Left renal pelvis (tissue), 4 donors: ENCODE results near the gene CNTNAP2. TPM values are rescaled to one million over a fixed set of nuclear protein-coding genes. Genes with fewer than 3 reads are reported as not detected.

Experiments used
- DNase-seq, 4 donors: peaks; one replicate each; pipeline ENCODE4 v3.0.0-alpha.2; 2013; ENCODE audit warnings: low read depth in 4 of 4, low spot score in 3 of 4
- polyA plus RNA-seq, 4 donors: library from polyadenylated mRNA; unstranded; fragments of 120-200 nt; gene quantifications; one replicate each; pipeline ENCODE4 v1.2.1, GENCODE V29; 2013; ENCODE audit not compliant: insufficient read length in 4 of 4

CNTNAP2 gene
- polyA plus RNA-seq, 4 donors: 23.5 to 71.0 (median 29.4) TPM

DNA sequence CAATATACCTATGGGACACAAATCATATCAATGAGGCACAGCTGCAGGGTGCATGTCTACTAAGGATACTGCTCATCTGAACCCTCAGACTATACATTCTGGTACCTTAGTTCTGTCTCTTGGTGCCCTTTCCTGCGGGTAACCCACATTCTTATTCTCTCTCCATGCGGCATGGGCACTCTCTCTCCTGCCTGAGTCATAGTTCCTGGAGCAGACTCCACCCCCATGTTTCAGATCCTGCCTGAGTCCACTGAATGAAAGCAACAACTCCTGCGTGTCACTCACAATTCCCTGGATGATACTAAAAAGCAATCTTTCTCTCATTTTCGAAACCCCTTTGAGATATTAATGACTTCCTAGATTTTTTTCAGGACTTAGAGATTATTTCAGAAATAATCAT lies 1820.8 kb downstream of the CNTNAP2 start:
- DNase-seq: no peak

DNA sequence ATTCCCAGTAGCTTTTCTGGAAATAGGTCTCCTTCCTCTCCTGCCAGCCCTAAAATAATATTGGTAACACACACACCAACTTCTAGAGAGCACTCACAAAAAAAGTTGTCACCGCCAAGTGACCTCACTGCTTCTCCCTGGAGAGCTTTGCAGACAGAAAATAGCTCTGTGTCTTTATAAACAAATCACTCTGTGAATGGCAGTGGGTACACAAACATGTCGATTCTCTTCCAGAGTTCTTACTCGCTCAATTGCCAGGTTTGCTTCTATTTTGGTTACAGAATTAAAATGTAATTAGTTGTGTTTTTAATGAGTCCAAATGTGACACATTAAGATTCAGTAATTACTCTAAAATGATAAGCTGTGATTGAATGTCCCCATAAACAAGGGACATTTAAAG lies 1824.8 kb downstream of the CNTNAP2 start:
- no peak for DNase-seq

DNA sequence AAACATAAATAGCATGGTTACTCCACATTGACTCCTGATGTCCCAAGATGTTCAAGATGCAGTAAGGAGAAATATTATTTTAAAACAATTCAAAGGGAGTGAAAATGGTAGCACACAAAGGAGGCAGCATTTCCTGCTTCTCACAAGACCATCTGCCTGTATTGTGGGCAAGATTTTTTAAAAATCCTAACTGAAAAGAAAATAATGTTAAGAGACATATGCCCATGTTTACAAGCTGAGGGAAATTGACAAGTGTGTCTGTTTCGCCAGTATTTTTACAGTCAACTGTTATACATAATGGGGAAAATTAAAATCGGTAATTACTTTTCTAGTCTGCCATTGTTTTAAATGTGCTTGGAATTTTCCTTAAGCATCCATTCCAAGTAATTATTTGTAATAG lies 1827.7 kb downstream of the CNTNAP2 start:
- DNase-seq: no peak

DNA sequence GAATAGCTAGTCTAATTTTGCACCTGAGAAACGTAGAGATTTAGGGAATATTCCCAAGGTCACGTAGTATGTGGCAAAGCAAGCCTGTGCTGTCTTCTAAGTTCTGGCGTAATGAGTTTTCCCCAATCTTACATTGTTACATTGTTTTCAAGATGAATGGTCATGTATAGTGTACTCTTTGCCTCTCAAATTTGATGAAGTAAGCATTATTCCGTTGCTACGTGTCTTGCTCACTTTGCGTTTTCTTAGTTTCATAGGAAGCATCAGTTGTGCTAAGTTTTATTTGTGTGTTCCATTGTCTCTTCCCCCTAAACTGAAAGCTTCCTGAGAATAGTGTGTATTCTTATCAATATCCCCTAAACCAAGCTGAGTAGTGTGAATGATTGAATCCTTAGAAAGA lies 1836.3 kb downstream of the CNTNAP2 start:
- no peak for DNase-seq

DNA sequence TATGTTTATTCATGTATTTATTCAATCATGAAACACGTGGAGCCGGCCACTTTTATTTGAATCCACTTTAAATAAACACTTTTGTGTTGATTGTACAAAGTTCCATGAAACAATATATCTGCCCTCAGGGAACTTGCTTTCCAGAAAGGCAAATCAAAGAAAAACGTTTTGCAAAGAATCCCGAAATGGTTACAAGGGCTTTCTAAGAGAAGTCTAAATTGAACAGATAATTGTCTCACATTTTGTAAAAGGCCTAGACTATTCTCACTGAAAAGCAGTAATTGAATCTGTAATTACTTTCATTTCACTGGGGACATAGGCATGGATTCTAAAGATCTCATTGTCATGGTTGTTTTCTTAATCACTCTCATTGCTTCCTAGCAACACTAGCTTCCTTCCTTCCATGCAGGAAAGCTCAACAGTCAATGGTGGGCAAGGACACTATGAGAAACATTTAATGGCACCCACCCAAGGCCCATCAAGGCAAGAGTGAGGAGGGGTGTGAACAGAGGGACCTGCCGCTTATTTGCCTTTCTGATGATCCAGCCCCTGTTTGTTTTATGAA lies 1851.5 kb downstream of the CNTNAP2 start:
- no peak for DNase-seq

DNA sequence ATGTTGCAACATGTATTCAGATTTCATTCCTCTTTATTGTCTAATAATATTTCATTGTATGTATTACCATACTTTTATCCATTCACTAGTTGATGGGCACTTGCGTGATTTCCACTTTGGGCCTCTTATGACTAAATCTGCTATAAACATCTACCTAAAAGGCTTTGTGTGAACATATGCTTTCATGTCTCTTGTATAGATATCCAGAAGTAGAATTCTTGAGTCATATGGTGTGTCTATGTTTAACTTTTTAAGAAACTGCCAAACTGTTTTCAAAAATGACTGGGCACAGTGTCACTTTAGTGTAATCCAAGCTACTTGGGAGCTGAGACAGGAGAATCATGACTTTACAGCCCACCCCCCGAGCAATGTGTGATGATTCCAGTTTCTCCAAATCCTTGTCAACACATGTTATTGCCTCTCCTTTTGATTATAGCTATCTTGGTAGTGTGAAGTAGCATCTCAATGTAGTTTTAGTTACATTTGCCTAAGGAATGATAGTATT lies 1855.1 kb downstream of the CNTNAP2 start:
- no peak for DNase-seq

DNA sequence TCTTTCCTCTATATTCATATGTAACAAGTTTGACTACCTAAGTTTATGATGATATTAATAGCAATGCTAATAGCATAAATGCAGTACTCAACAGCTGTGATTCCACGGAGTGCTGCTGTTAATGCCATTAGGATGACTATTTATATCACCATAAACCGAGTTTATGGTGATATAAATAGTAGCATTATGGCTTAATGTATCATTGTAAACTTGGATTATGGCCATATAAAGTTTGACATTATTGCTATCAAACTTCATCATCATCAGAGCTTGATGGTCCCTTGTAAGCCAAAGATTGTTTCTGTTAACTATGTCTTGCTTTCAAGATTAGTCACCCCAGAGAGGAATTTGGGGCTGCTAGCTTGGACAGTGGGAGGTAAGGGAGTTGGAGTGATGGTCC lies 1861.6 kb downstream of the CNTNAP2 start:
- no peak for DNase-seq

DNA sequence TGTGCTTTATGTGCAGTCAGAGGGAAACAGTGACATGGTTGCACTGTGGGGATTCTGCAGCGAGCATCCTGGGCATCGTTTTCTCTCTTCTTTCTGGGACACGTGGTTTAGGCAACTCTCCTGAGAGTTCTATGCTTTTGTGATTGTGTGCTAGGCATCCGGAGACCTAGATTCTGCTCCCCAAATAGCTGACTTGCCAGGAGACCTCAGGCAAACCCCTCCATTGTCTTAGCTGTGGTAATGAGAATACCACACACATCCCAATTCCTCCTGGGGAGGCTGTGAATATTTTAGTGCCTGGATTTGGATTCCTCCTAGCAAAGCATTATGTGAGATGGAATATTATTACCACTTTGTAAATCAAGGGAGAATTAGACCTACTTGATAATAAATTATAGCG lies 1862.0 kb downstream of the CNTNAP2 start:
- DNase-seq: no peak

DNA sequence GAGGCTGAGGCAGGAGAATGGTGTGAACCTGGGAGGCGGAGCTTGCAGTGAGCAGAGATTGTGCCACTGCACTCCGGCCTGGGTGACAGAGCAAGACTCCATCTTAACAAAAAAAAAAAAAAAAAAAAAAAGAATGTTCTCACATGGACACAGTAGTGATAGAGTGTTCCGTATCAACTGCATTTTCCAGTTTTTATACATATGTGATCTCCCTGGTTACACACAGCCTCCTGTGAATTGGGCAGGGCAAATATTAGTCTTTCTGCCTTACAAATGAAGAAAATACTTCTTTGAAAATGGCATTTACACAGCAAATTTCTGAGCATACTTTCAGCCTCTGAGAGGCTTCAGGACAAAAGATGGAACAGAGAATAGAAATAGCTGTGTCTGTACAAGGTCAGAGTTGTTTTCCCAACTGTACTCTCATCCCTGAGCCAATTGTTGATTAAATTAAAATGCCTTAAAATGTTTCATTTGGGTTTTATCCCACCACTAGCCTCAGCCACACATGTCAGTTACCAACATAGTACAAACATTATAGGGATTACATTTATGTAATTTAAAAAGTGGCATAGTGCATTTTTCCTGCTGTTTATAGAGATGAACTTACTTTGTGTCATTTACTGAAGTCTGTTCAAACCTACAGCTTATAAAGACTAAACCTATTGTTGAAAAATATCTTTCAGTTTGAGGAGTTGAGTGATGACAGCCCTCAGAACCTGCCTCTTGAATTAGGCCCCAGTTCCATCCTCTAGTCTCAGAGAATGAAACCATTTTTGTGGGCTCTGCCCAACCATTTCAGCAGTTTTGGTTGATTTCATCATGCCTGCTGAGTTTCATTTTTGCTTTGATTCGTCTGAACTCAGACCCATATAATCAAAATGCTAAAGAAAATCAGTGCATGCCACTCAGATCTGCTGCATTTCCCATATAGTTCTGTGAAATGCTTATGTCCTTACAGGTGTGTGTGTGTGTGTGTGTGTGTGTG lies 1864.5 kb downstream of the CNTNAP2 start:
- no peak for DNase-seq

DNA sequence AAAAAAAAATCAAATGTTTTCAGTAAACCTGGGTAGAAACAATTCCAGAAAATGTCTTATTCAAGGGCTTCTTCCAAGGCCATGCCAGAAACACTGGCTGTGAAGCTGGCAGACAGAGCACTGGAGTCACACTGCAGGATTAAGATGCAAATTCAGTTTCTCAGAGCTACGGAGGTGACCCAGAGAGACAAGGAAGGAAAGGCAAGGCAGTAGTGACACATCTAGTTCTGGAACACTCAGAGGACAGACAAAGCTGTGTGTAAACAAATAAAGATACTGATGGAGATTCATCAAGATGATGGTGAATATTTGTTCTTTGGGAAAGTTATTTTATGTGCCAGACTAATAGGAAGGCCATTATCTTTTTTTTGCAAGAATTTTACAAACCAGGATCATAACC lies 1865.7 kb downstream of the CNTNAP2 start:
- no peak for DNase-seq

DNA sequence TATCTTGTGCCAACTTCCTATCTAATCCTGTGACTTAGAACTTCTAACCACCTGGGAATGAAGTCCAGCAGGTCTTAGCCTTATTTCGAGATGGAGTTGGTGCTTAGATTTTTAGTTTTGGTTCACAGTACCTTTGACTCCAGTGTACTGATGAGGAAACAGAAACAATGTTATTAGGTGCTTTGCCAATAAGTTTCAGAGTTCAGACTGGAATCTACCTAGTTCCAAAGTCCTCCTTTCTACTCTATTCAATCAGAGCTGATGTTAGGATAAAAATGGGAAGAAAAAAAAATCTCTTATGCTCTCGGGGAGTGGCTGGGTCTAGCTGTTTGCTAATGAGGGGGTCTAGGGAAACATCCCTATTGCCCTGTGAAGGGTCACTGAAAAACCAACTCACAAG lies 1867.7 kb downstream of the CNTNAP2 start:
- no peak for DNase-seq

DNA sequence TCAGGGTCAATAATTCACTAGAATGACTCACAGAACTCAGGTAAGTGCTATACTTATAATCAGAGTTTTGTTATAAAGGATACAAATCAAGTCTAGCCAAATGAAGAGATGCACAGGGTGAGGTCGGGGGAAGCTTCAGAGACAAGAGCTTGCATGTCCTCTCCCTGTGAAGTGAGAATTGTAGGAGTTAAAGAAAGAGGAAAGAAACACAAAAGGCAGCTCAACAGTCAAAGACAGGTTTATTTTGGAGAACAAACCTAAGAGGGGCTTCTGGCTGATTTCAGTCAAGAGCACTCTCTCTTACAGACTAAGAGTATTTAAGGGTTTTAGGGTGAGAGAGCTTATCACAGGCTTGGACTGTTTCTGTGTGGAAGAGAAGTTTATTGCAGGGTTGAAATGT lies 1873.5 kb downstream of the CNTNAP2 start:
- no peak for DNase-seq

DNA sequence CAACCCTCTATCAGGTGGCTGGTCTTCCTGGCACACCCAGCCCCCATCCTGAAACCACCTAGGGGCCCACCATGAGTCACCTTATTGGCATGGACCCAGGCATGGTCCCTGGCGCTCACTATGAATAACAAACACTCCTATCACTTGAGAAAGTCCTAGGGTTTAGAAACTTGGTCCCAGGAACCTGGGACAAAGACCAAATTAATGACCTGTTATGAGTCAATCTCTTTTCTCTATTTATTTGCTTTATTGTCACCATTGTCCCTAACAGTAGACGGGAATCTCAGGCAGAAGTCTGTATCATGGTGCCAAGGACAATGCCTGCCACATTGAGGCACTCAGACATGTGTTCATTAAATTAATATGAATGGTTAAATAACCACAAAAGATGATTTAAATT lies 1874.3 kb downstream of the CNTNAP2 start:
- DNase-seq: no peak

DNA sequence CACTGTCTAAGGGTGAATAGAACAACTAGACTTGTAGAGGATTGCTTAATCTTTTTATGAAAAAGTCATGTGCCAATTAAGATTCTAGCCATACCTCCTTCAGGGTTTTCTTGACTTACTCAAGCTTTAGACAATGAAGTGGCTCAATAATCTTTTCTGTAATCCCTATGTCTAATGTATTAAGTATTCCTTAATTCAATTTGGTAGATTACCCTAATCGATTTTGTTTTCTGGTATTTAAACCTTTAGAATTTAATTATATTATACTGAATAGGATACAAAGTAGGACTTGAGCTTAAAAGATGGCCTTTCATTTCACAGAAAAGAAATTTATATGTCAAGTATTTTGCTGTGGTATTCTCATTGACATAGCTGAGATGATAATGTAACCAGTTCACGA lies 1876.1 kb downstream of the CNTNAP2 start:
- no peak for DNase-seq

DNA sequence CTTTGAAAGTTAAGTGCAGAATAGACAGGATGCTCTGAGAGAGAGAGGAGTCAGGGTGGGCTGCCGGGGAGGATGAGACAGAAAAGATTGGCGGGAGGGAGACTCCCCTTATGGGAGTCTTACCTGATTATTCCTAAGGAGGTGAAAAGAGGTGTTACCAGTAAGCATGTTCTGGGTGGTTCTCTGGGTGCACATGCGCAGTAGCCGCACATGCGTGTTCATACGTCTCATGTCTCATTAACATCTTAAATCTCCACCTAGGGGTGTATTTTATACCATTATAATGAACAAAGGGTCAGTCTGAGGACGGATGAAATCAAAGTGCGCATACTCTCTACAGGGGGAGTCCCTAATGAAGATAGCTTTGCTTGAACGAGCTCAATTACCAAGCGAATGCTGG lies 1881.0 kb downstream of the CNTNAP2 start:
- DNase-seq: no peak

DNA sequence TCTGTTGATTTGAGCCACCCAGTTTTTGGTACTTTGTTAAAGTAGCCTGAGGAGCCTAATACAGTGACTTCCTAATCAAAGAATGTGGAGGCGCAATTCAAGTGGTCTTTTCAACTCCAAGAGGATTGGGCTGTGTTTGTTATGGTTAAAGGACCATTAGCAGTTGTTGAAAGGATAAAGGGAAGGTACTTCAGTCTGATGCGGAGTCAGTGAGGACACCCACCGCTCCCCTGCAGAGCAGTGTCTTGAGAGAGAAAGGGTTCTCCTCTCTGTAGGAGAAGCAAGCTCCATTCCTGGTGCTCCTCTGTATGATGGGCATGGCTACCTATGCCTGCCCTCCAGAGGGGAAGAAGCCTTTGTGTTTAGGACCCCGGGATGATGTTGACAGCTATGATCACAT lies 1883.4 kb downstream of the CNTNAP2 start:
- no peak for DNase-seq

DNA sequence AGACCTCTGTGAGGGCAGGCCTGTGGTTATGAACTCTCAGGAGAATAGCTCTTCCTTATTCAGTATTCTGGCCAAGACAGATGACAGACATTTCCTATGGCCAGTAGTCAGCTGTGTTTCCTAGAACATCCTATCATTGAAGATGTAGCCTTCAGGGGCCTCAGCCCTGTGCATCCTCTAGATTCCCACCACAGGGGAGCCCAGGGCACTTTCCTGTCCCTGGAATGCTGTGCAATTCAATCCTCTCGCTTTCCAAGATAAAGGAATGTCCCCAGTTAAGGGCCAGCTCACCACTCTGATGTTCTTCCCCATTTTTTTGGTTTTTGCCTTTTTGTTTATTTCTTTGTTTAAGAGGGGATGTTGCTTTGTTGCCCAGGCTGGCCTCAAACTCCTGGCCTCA lies 1895.2 kb downstream of the CNTNAP2 start:
- no peak for DNase-seq

DNA sequence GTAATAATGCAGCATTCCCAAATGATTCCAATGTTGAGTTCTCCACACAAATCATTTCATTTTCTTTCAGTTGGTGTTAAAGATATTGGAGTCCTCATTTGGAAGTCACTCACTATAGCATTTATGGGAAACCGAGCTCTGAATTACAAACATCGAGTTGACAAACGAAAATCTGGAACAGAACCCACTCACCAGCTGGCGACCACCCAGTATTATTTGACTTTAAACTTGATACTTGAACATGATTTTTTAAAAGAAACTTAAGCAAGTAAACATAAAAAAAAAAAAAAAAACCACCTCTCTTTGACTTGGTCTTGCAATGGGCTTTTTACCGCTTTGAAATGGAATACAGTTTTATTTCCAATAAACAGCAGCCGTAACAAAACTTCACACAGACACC lies 1897.4 kb downstream of the CNTNAP2 start:
- no peak for DNase-seq

DNA sequence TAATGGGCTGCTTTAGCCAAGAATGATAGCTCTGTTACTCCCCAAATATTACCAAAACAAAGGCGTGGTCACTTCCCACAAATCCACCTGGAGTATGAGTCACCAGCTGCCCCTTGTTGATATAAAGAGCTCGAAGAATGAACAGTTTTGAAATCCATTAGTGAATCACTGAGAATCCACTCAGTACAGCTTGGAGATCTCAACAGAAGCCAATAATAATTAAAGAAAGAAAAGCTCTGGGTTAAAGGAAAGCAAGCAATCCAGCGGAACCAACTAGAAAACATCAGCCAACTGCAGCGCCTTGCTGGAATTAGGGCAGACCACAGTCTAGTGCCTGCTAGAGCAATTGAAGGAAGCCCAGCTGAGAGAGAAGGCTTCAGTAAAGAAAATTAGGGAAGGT lies 1897.9 kb downstream of the CNTNAP2 start:
- DNase-seq: no peak

DNA sequence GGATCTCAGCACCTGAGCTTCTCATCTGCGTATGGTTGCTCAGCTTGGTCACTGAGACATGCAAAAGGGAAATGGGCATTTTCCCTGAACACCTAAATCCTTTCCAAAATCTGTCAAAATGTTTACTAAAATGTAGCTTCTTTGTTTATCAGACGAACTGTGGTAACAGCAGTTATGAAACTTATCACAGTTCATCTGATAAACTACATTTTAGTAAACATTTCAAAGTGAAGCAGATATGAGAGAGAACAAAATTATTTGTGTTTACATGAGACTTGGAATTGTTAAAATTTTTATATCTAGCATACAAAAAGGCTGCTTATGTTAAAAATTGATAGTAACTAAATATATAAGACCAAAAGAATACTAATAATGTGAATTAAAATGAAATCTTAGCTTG lies 1900.5 kb downstream of the CNTNAP2 start:
- DNase-seq: no peak

DNA sequence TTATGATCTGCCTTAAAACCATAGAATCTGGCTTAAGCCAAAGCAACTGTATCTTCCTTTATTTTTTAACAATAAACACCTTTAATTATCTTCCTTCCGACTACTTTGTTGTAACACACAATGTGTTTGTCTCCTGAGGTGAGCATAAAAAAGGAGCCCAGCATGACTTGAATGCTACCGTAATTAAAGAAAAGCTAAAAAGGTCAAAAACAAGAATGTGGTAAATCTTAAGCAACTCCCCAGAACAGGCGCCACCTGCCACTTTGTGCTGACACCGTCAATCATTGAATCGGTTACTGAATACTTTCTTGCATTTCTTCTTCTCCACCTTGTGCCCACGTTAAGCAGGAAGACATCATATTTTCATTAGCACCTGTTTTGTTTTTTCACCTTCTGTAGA lies 1904.1 kb downstream of the CNTNAP2 start:
- no peak for DNase-seq

DNA sequence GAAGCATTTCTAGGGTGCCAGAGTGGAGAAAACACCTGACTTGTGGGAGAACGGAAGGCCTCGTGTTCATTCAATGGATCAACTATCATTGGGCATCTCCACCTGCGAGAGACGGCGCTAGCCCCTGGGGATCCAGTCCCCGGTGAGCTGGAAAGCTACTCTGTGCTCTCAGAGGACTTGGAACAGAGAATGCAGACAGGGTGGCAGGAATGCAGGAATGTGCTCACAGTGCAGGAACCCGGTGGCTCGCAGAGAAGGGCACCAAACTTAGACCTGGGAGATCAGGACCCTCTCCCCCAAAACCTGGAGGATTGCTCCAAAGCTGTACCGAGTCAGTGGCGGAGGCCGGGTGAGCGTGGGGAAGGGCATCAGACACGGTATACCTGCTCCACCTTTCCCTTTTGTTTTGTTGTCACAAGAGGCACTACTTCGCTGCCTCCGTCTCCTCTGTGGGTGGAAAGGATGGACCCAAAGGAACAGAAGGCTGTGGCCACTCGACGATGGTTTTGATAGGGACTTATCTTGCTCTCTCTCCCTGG lies 1905.0 kb downstream of the CNTNAP2 start:
- DNase-seq: no peak
